NT2/D1 (cell line): ENCODE data around the gene PADI2.

Source experiments
- SUZ12 ChIP-seq: IDR thresholded peaks from 2 replicates; pipeline ENCODE4 v1.6.1; 2011; ENCODE audit not compliant: insufficient read length, insufficient read depth; ENCODE audit errors: extremely low read depth
- YY1 ChIP-seq: IDR thresholded peaks from 2 replicates; pipeline ENCODE4 v1.6.1; 2011; ENCODE audit not compliant: insufficient read length, insufficient read depth
- ZNF274 ChIP-seq: IDR thresholded peaks from 2 replicates; pipeline ENCODE4 v1.6.1; 2011; ENCODE audit warnings: mild to moderate bottlenecking, low read depth, low read length

DNA sequence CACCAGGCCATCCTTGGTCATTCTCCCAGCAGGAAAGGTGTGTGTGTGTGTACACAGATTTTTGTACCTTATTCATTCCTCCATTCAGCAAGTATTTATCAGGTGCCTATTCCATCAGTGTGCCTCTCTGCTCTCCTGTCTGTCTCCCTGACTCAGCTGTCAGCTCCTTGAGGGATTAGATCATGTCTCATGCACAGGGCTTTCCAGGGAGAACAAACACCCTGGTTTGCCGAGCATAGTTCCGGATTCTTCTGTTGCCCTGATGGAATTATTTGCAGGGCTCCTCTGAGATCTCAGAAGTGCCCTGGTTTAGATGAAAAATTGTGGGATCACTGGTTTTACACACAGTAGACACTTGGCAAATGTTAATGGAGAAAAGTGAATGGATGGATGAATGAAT lies 57.4 kb downstream of the PADI2 start:
- no peak for TF ChIP-seq YY1
- TF ChIP-seq ZNF274: no peak
- no peak for TF ChIP-seq SUZ12
